A549 (cell line): ENCODE data around the gene RNF39.

ENCODE experiments used
- CBX2 ChIP-seq: fragments of 200-600 bp; sonication (generic); IDR thresholded peaks from 2 replicates; pipeline ENCODE4 v1.6.1; 2016; ENCODE audit warnings: low read depth, mild to moderate bottlenecking, borderline replicate concordance
- CBX8 ChIP-seq: fragments of 200-600 bp; sonication (generic); IDR thresholded peaks from 2 replicates; pipeline ENCODE4 v1.6.1; 2016
- ESRRA ChIP-seq: fragments of 150-350 bp; IDR thresholded peaks from 2 replicates; pipeline ENCODE4 v1.6.1; 2014; ENCODE audit warnings: mild to moderate bottlenecking, low read length, borderline replicate concordance
- HDAC2 ChIP-seq: fragments of 200-600 bp; sonication (generic); IDR thresholded peaks from 2 replicates; pipeline ENCODE4 v1.6.1; 2016
- JUN ChIP-seq, 2 experiments: fragments of >200 bp; sonication (Bioruptor Twin); formaldehyde crosslinking; IDR thresholded peaks; 2 replicates in 1 of 2; 3 replicates in 1 of 2; pipeline ENCODE4 v1.6.1; 2016 to 2017
- JUNB ChIP-seq: fragments of >200 bp; sonication (Bioruptor Twin); formaldehyde crosslinking; IDR thresholded peaks from 2 replicates; pipeline ENCODE4 v1.6.1; 2016
- NPAS2 ChIP-seq: fragments of 250-450 bp; sonication (Bioruptor Pico); IDR thresholded peaks from 2 replicates; pipeline ENCODE4 v1.8.0; 2022; ENCODE audit warnings: mild to moderate bottlenecking, moderate library complexity, borderline replicate concordance
- POLR2A ChIP-seq: IDR thresholded peaks from 2 replicates; pipeline ENCODE4 v1.6.1; 2012; ENCODE audit warnings: mild to moderate bottlenecking, low read length
- RAD21 ChIP-seq, 2 experiments: fragments of >200 bp in 1 of 2; sonication (Bioruptor Twin) in 1 of 2; formaldehyde crosslinking in 1 of 2; IDR thresholded peaks in 1 of 2; conservative IDR thresholded peaks in 1 of 2; 2 replicates in 1 of 2; 3 replicates in 1 of 2; pipeline ENCODE4 v1.6.1; 2012 to 2018; ENCODE audit warnings: inconsistent platforms in 1 of 2
- RNF2 ChIP-seq: fragments of 200-600 bp; sonication (generic); IDR thresholded peaks from 2 replicates; pipeline ENCODE4 v1.6.1; 2016; ENCODE audit warnings: low read depth, mild to moderate bottlenecking, antibody characterized with exemption, moderate library complexity, borderline replicate concordance
- ZSCAN20 ChIP-seq: fragments of 250-450 bp; sonication (Bioruptor Pico); IDR thresholded peaks from 2 replicates; pipeline ENCODE4 v1.8.0; 2022; ENCODE audit warnings: mild to moderate bottlenecking, moderate library complexity
- TF ChIP-seq, protein P1 (sequence below): IDR thresholded peaks from 2 replicates; pipeline ENCODE4 v1.6.1; 2012
- TF ChIP-seq, protein P2 (sequence below): fragments of >200 bp; sonication (Bioruptor Twin); formaldehyde crosslinking; IDR thresholded peaks from 3 replicates; pipeline ENCODE4 v1.5.1; 2016
- TF ChIP-seq, protein P3 (sequence below): IDR thresholded peaks from 2 replicates; pipeline ENCODE4 v1.6.1; 2012

DNA sequence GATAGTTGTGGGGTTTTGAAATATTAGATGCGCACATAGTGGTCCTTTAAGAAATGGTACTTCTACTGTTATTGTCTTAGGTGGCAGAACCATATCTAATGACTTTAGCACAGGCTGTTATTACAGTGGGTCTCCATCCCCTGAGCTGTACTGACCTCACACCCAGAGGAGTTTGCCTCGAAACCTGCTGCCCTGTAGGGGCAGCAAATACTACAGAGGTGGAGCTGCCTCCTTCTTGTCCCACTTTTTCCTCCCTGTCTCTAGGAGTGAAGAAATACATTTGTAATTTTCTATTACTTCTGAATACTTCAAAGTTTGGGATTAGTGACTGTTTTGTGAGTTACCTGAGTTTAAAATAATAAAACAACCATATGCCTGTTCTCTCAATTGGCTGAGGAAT is 29.1 kb upstream of the RNF39 start:
- TF ChIP-seq, protein P1, sequence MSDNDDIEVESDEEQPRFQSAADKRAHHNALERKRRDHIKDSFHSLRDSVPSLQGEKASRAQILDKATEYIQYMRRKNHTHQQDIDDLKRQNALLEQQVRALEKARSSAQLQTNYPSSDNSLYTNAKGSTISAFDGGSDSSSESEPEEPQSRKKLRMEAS: no peak
- TF ChIP-seq, protein P2, sequence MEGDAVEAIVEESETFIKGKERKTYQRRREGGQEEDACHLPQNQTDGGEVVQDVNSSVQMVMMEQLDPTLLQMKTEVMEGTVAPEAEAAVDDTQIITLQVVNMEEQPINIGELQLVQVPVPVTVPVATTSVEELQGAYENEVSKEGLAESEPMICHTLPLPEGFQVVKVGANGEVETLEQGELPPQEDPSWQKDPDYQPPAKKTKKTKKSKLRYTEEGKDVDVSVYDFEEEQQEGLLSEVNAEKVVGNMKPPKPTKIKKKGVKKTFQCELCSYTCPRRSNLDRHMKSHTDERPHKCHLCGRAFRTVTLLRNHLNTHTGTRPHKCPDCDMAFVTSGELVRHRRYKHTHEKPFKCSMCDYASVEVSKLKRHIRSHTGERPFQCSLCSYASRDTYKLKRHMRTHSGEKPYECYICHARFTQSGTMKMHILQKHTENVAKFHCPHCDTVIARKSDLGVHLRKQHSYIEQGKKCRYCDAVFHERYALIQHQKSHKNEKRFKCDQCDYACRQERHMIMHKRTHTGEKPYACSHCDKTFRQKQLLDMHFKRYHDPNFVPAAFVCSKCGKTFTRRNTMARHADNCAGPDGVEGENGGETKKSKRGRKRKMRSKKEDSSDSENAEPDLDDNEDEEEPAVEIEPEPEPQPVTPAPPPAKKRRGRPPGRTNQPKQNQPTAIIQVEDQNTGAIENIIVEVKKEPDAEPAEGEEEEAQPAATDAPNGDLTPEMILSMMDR: no peak
- TF ChIP-seq NPAS2 (CRISPR knock-in tag): no peak
- TF ChIP-seq ESRRA: no peak
- TF ChIP-seq POLR2A: no peak
- no peak for TF ChIP-seq JUNB
- no peak for TF ChIP-seq CBX2
- TF ChIP-seq ZSCAN20: no peak
- TF ChIP-seq, protein P3, sequence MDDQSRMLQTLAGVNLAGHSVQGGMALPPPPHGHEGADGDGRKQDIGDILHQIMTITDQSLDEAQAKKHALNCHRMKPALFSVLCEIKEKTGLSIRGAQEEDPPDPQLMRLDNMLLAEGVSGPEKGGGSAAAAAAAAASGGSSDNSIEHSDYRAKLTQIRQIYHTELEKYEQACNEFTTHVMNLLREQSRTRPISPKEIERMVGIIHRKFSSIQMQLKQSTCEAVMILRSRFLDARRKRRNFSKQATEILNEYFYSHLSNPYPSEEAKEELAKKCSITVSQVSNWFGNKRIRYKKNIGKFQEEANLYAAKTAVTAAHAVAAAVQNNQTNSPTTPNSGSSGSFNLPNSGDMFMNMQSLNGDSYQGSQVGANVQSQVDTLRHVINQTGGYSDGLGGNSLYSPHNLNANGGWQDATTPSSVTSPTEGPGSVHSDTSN: no peak
- no peak for TF ChIP-seq JUN (IDR thresholded peaks at IDR 0.05)
- no peak for TF ChIP-seq RNF2
- no peak for TF ChIP-seq HDAC2
- TF ChIP-seq CBX8: no peak
- no peak for TF ChIP-seq RAD21 (conservative IDR thresholded peaks at IDR 0.05 in 1 of 2, IDR thresholded peaks at IDR 0.05 in 1 of 2)
